Body of pancreas (tissue), 4 donors: ENCODE data around the gene PFN3. TPM values are rescaled to one million over a fixed set of nuclear protein-coding genes. Genes with fewer than 3 reads are reported as not detected.

Experiments used
- ATAC-seq: fragments of 150-250 bp; one replicate; pipeline ENCODE4 v1.9.1; 2016
- DNase-seq, 4 donors: peaks; one replicate each; pipeline ENCODE4 v3.0.0-alpha.2; 2019
- H3K27ac ChIP-seq, 4 donors: fragments of 200-600 bp; sonication (generic); 1 replicate in 3 of 4; 2 replicates in 1 of 4; pipeline versions ENCODE4 v1.5.1 to v1.6.1; 2016 to 2019; ENCODE audit warnings: mild to moderate bottlenecking in 1 of 4, mixed read lengths in 1 of 4, moderate library complexity in 1 of 4
- H3K27me3 ChIP-seq, 2 donors: fragments of 200-600 bp; sonication (generic); one replicate each; pipeline ENCODE4 v1.6.0; 2016; ENCODE audit warnings: mild to moderate bottlenecking in 1 of 2
- H3K36me3 ChIP-seq, 2 donors: fragments of 200-600 bp; sonication (generic); replicated peaks in 1 of 2; 2 replicates each; pipeline ENCODE4 v1.5.1; 2016; ENCODE audit warnings: low read depth in 2 of 2; ENCODE audit not compliant: insufficient read depth in 1 of 2
- H3K4me1 ChIP-seq: fragments of 200-600 bp; sonication (generic); one replicate; pipeline ENCODE4 v1.6.0; 2016
- H3K4me3 ChIP-seq, 2 donors: fragments of 200-600 bp; sonication (generic); 1 replicate in 1 of 2; 2 replicates in 1 of 2; pipeline ENCODE4 v1.5.1; 2016 to 2019
- H3K9me3 ChIP-seq, 3 donors: fragments of 200-600 bp; sonication (generic); 1 replicate in 2 of 3; 2 replicates in 1 of 3; pipeline ENCODE4 v1.5.1; 2016
- CTCF ChIP-seq, 7 experiments: fragments of 450-650 bp in 4 of 7; fragments of 200-600 bp in 3 of 7; sonication (generic) in 3 of 7; IDR thresholded peaks; one replicate each; pipeline ENCODE4 v1.5.1; 2016 to 2019; ENCODE audit warnings: antibody characterized with exemption in 7 of 7
- POLR2A ChIP-seq, 3 donors: fragments of 450-650 bp; IDR thresholded peaks; one replicate each; pipeline ENCODE4 v1.6.1; 2016; ENCODE audit warnings: antibody characterized with exemption in 3 of 3, mild to moderate bottlenecking in 2 of 3
- WGBS, 2 donors: methylation state at CpG; one replicate each; pipeline ENCODE4 v1.1.5; 2017; 5-methylcytosine and 5-hydroxymethylcytosine counted together
- intact Hi-C: fragments of 100-400 bp; cut with DNase I; formaldehyde crosslinking; loops from one replicate; pipeline ENCODE4 v1.15.1; 2023
- total RNA-seq, 2 donors: library from RNA; depleted of rRNA; stranded (reverse); fragments of >200 nt; gene quantifications; one replicate each; pipeline ENCODE4 v1.1.0, GENCODE V29; 2016

The PFN3 gene
- total RNA-seq, 2 donors from 2014 or later: not detected

- H3K27ac ChIP-seq: no peak overlapping the region
- WGBS, 2 donors: 79 to 85% methylated on average over 5 of the region's 5 CpGs
These were observed 26.2 kb downstream of the PFN3 start for GRCh38 chr5:177374211-177374610.

GRCh38 chr5:177373806-177374205 is 26.7 kb downstream of the PFN3 start:
- DNase-seq (no peak), ATAC-seq (no peak)
- Histone ChIP-seq H3K27ac (no peak overlapping the region), H3K9me3 (no peaks in the 10 kb centered on the region), H3K27me3 (no peaks in the 10 kb centered on the region), H3K4me1 (peaks cover 38% of the 10 kb centered on the region), H3K4me3 (no peak overlapping the region), H3K36me3 (no peaks in the 10 kb centered on the region)
- WGBS, 2 donors: 67 to 69% methylated on average over 6 of the region's 6 CpGs
- no peak for TF ChIP-seq CTCF (IDR thresholded peaks at IDR 0.05)
- TF ChIP-seq POLR2A (IDR thresholded peaks at IDR 0.05): no peak
- intact Hi-C loops: no loop called here

More at GRCh38 chr5:177374211-177374610, 26.2 kb downstream of the PFN3 start:
- no peak overlapping the region for H3K4me3 ChIP-seq
- H3K9me3 ChIP-seq: no peaks in the 10 kb centered on the region
- intact Hi-C loops: no loop called here
- no peaks in the 10 kb centered on the region for H3K27me3 ChIP-seq
- TF ChIP-seq POLR2A (IDR thresholded peaks at IDR 0.05): no peak
- no peak for TF ChIP-seq CTCF (IDR thresholded peaks at IDR 0.05)
- peaks cover 38% of the 10 kb centered on the region for H3K4me1 ChIP-seq
- DNase-seq (no peak), ATAC-seq (no peak)
- no peaks in the 10 kb centered on the region for H3K36me3 ChIP-seq

GRCh38 chr5:177372910-177373309 is 27.6 kb downstream of the PFN3 start:
- ATAC-seq (no peak), DNase-seq (no peak)
- intact Hi-C loops: no loop called here
- H3K9me3 ChIP-seq: no peaks in the 10 kb centered on the region
- H3K27ac ChIP-seq: no peak overlapping the region
- no peaks in the 10 kb centered on the region for H3K27me3 ChIP-seq
- H3K4me1 ChIP-seq: peaks cover 40% of the 10 kb centered on the region
- no peak overlapping the region for H3K4me3 ChIP-seq
- 86 to 97% methylated on average over 6 of the region's 6 CpGs for WGBS, 2 donors
- H3K36me3 ChIP-seq: no peaks in the 10 kb centered on the region
- TF ChIP-seq CTCF (IDR thresholded peaks at IDR 0.05): no peak
- TF ChIP-seq POLR2A (IDR thresholded peaks at IDR 0.05): no peak

- no peaks in the 10 kb centered on the region for H3K36me3 ChIP-seq
- H3K27me3 ChIP-seq: no peaks in the 10 kb centered on the region
- 88 to 89% methylated on average over 3 to 12 of the region's 12 CpGs for WGBS, 2 donors
- no peak overlapping the region for H3K4me3 ChIP-seq
- no peak for DNase-seq
- no peaks in the 10 kb centered on the region for H3K9me3 ChIP-seq
- H3K27ac ChIP-seq: no peak overlapping the region
- intact Hi-C loops: no loop called here
- TF ChIP-seq POLR2A (IDR thresholded peaks at IDR 0.05) (no peak), CTCF (IDR thresholded peaks at IDR 0.05) (no peak)
- ATAC-seq: no peak
- H3K4me1 ChIP-seq: peaks cover 47% of the 10 kb centered on the region
These were observed 28.2 kb downstream of the PFN3 start for GRCh38 chr5:177372034-177372896.
